Measurements from ENCODE around the gene POFUT2. TPM values are rescaled to one million over a fixed set of nuclear protein-coding genes. Genes with fewer than 3 reads are reported as not detected.

Gene POFUT2
- total RNA-seq, 1 donor from 2014 or later: 38.3 TPM

GRCh38 chr21:45293220-45293725 is 5.6 kb upstream of the POFUT2 start:
- H3K4me1 ChIP-seq: peaks cover 49% of the 10 kb centered on the region
- H3K4me3 ChIP-seq: no peak overlapping the region
- no peaks in the 10 kb centered on the region for H3K36me3 ChIP-seq
- no peak for DNase-seq (ENCODE audit: extremely low spot score in 2 of 2)
- TF ChIP-seq POLR2AphosphoS5 (IDR thresholded peaks at IDR 0.05; ENCODE audit: insufficient read depth in 1 of 2, low read depth in 1 of 2) (no peak), CTCF (IDR thresholded peaks at IDR 0.05) (no peak), POLR2A (IDR thresholded peaks at IDR 0.05) (no peak)
- H3K27me3 ChIP-seq: no peaks in the 10 kb centered on the region
- H3K27ac ChIP-seq: peak overlapping the region; percentile 94
- intact Hi-C loops (cut with DNase I): loop anchor here (2.0 kb wide), 1 partner anchor 146 kb away; no protein-coding TSS in a partner anchor
- no peaks in the 10 kb centered on the region for H3K9me3 ChIP-seq

- no peak overlapping the region for H3K4me3 ChIP-seq
- peak; percentile 92 to 93 for DNase-seq (ENCODE audit: extremely low spot score in 2 of 2)
Observed at GRCh38 chr21:45292399-45293219, 4.9 kb upstream of the POFUT2 start.

GRCh38 chr21:45291613-45292398 is 4.1 kb upstream of the POFUT2 start:
- intact Hi-C loops (cut with DNase I): loop anchor here (2.0 kb wide), 1 partner anchor 147 kb away; no protein-coding TSS in a partner anchor
- DNase-seq (ENCODE audit: extremely low spot score in 2 of 2): peak; percentile 88 to 93
- Histone ChIP-seq H3K27ac (peak overlapping the region; percentile 94), H3K27me3 (no peaks in the 10 kb centered on the region), H3K9me3 (no peaks in the 10 kb centered on the region), H3K4me3 (no peak overlapping the region), H3K4me1 (peaks cover 56% of the 10 kb centered on the region), H3K36me3 (no peaks in the 10 kb centered on the region)
- TF ChIP-seq POLR2AphosphoS5 (IDR thresholded peaks at IDR 0.05; ENCODE audit: insufficient read depth in 1 of 2, low read depth in 1 of 2) (no peak), POLR2A (IDR thresholded peaks at IDR 0.05) (no peak), CTCF (IDR thresholded peaks at IDR 0.05) (no peak)

More at GRCh38 chr21:45292399-45293219, 4.9 kb upstream of the POFUT2 start:
- Histone ChIP-seq H3K9me3 (no peaks in the 10 kb centered on the region), H3K27ac (peak overlapping the region; percentile 94), H3K27me3 (no peaks in the 10 kb centered on the region), H3K4me1 (peaks cover 50% of the 10 kb centered on the region), H3K36me3 (no peaks in the 10 kb centered on the region)
- TF ChIP-seq CTCF (IDR thresholded peaks at IDR 0.05) (peak; percentile 92 to 98 (median 93)), POLR2AphosphoS5 (IDR thresholded peaks at IDR 0.05; ENCODE audit: insufficient read depth in 1 of 2, low read depth in 1 of 2) (peak in 1 of 2 donors; percentile 81), POLR2A (IDR thresholded peaks at IDR 0.05) (no peak)
- intact Hi-C loops (cut with DNase I): loop anchor here (2.0 kb wide), 1 partner anchor 146 kb away; no protein-coding TSS in a partner anchor

- H3K4me3 ChIP-seq: no peak overlapping the region
- intact Hi-C loops (cut with DNase I): no loop called here
- TF ChIP-seq CTCF (IDR thresholded peaks at IDR 0.05) (no peak), POLR2A (IDR thresholded peaks at IDR 0.05) (no peak), POLR2AphosphoS5 (IDR thresholded peaks at IDR 0.05; ENCODE audit: insufficient read depth in 1 of 2, low read depth in 1 of 2) (no peak)
- DNase-seq (ENCODE audit: extremely low spot score in 2 of 2): peak; percentile 70 to 82
- no peaks in the 10 kb centered on the region for H3K9me3 ChIP-seq
- H3K36me3 ChIP-seq: no peaks in the 10 kb centered on the region
- peaks cover 61% of the 10 kb centered on the region for H3K4me1 ChIP-seq
- peak overlapping the region; percentile 94 for H3K27ac ChIP-seq
- no peaks in the 10 kb centered on the region for H3K27me3 ChIP-seq
Observed at GRCh38 chr21:45290948-45291612, 3.4 kb upstream of the POFUT2 start.
